Measurements from ENCODE around the gene KRTAP12-1. TPM values are rescaled to one million over a fixed set of nuclear protein-coding genes. Genes with fewer than 3 reads are reported as not detected.

Gene KRTAP12-1
- total RNA-seq, 4 donors from 2014 or later: not detected

- Histone ChIP-seq H3K36me3 (no peaks in the 10 kb centered on the region), H3K4me1 (no peaks in the 10 kb centered on the region), H3K27me3 (no peaks in the 10 kb centered on the region), H3K4me3 (no peak overlapping the region), H3K27ac (no peak overlapping the region), H3K9me3 (peaks cover 0 to 55% (median 8%) of the 10 kb centered on the region in 4 donors)
- TF ChIP-seq CTCF (IDR thresholded peaks at IDR 0.05) (no peak), EP300 (IDR thresholded peaks at IDR 0.05) (no peak), POLR2A (IDR thresholded peaks at IDR 0.05) (no peak)
- no peak for DNase-seq (ENCODE audit: low spot score in 2 of 2)
- 92% methylated on average over 1 of the region's 1 CpG for WGBS, 2 donors
These were observed 10.1 kb downstream of the KRTAP12-1 start for GRCh38 chr21:44671911-44672310.

GRCh38 chr21:44670642-44671432 is 11.1 kb downstream of the KRTAP12-1 start:
- 80 to 91% methylated on average over 3 of the region's 3 CpGs for WGBS, 2 donors
- Histone ChIP-seq H3K4me3 (no peak overlapping the region), H3K36me3 (no peaks in the 10 kb centered on the region), H3K27ac (no peak overlapping the region), H3K4me1 (no peaks in the 10 kb centered on the region), H3K9me3 (peaks cover 0 to 55% (median 8%) of the 10 kb centered on the region in 4 donors), H3K27me3 (no peaks in the 10 kb centered on the region)
- TF ChIP-seq EP300 (IDR thresholded peaks at IDR 0.05) (no peak), CTCF (IDR thresholded peaks at IDR 0.05) (no peak), POLR2A (IDR thresholded peaks at IDR 0.05) (no peak)
- no peak for DNase-seq (ENCODE audit: low spot score in 2 of 2)

- no peaks in the 10 kb centered on the region for H3K27me3 ChIP-seq
- no peak for TF ChIP-seq EP300 (IDR thresholded peaks at IDR 0.05)
- TF ChIP-seq POLR2A (IDR thresholded peaks at IDR 0.05): no peak
- no peak for TF ChIP-seq CTCF (IDR thresholded peaks at IDR 0.05)
- peaks cover 0 to 53% (median 4%) of the 10 kb centered on the region in 4 donors for H3K9me3 ChIP-seq
- H3K4me1 ChIP-seq: no peaks in the 10 kb centered on the region
- no peak overlapping the region for H3K4me3 ChIP-seq
- H3K36me3 ChIP-seq: no peaks in the 10 kb centered on the region
- H3K27ac ChIP-seq: no peak overlapping the region
- no peak for DNase-seq (ENCODE audit: low spot score in 2 of 2)
- 53 to 57% methylated on average over 1 of the region's 1 CpG for WGBS, 2 donors
These were observed 14.4 kb downstream of the KRTAP12-1 start for GRCh38 chr21:44667612-44668011.

GRCh38 chr21:44666401-44667320 is 15.3 kb downstream of the KRTAP12-1 start, which contains the start of gene KRTAP12-2:
TSS of gene KRTAP12-2 (minus strand) at chr21:44666927. CDS start at chr21:44666886, 41 bp downstream.
- DNase-seq (ENCODE audit: low spot score in 2 of 2): no peak
- H3K9me3 ChIP-seq: peaks cover 0 to 43% (median 3%) of the 10 kb centered on the region in 4 donors
- H3K27ac ChIP-seq: no peak within 1 kb of the TSS
- no peaks in the 10 kb centered on the region for H3K36me3 ChIP-seq
- WGBS, 2 donors: 56 to 89% methylated on average over 14 to 19 of the region's 19 CpGs
- TF ChIP-seq EP300 (IDR thresholded peaks at IDR 0.05) (no peak), POLR2A (IDR thresholded peaks at IDR 0.05) (no peak), CTCF (IDR thresholded peaks at IDR 0.05) (no peak)
- no peak within 1 kb of the TSS for H3K4me3 ChIP-seq
- no peaks in the 10 kb centered on the region for H3K27me3 ChIP-seq
- H3K4me1 ChIP-seq: no peaks in the 10 kb centered on the region

Measured in tibial nerve (tissue), 4 donors.